GM19240 (cell line): ENCODE results near the gene ANKRD22.
"Not testable (repeated sequence)": the region's sequence is repeated elsewhere in the genome, so short reads cannot be mapped to it uniquely, and the experiment has no call there.

Experiments
- DNase-seq: peaks from one replicate; pipeline ENCODE4 v3.0.0; 2011; ENCODE audit warnings: low spot score; ENCODE audit not compliant: insufficient read length

ANKRD22 gene

DNA sequence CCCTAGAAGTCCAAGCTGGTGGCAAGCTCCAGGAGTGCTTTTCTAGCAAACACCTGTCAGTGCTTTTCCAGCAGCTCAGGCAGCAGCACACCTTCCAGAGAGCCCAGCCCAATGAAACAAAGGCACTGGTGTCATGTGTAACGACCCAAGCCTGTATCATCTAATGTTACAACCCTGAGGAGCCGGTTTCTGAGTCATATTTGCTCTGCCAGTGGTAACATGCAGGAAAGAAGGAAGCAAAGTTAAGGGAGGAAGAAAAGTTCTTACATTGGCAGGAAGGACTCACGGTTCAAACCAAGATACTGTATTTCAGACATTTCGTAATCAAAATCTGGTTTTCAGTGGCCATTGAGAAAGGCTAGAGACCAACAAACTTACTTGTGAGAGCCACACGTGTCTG is at the start of gene ANKRD22:
TSS of gene ANKRD22 (minus strand) at position 139 of the 400 bp plus-strand sequence. CDS start 237 bp downstream, outside the sequence.
- DNase-seq: no peak

DNA sequence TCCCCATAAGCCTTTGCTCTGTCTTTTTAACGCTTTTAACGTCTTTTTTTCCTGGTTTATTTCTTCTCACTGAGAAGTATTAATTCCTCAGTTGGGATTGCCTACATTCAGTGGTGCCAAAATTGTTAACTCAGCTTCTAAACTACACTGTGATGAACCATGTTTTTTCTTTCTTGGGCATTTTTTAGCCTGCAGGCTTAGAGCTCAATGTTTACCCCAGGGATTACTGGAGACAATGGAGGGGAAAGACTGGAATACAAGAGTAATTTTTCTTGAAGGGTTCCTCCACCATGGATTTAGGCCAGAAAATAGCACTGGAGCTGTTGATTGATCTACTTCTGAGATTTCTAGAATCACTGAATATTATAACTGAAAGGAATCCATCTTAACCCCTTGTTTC is 48.2 kb upstream of the ANKRD22 start:
- no peak for DNase-seq

DNA sequence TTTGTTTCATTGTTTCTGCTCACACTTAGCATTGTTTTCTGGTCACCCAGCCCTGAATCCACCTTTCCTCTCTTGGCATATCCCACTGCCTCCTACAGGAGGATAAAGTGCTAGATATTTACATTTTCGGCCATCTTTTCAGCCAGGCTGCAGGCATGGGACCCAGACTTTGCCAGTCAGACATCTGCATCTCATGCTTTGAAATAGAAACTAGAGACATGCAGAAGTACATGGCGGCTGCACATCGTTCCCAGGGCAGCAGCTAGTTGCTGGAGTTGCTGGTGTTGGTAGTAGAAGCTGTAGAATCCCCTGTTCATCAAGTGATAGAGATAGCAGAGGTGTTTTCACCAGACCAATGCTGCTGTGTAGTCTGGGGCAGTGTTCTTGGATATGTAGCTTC is 47.1 kb upstream of the ANKRD22 start:
- no peak for DNase-seq

DNA sequence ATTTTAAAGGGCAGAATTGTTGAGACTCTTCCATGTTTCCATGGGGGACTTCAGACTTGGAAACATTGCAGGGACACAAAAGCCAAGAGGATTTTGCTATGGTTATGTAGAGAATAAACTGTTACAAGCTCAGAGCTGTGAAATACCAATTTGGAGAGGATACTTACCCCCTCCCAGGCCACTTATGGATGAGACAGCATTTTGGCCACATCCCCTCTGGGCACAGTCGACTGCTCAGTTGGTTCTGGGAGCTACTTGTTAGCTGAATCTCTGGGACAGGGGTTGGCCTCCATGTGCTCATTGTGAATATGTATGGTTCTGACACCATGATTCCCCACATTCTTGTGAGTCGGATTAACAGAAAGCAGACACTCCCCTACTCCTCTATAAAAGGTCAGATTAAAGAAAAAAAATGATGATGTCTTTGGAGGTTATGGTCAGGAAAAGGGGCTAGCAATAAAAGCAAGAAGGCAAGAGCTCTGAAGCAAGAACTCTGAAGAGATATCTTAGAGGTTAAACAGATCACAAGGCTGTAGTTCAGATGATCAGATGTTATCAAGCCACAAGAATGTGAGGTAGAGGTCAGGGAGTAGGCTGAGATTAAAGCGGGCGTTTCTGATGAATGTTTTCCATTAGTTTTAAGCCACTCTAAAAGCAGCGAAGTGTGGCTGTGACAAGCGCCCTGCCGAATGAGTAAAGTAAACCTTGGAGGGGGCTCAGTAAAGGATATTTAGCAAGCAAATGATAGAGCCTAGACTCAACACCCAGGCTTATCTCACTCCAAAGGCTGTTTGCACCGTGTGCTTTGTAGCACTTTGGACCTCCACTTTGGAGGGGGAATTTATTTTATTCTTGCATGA is 45.6 kb upstream of the ANKRD22 start:
- DNase-seq: no peak

DNA sequence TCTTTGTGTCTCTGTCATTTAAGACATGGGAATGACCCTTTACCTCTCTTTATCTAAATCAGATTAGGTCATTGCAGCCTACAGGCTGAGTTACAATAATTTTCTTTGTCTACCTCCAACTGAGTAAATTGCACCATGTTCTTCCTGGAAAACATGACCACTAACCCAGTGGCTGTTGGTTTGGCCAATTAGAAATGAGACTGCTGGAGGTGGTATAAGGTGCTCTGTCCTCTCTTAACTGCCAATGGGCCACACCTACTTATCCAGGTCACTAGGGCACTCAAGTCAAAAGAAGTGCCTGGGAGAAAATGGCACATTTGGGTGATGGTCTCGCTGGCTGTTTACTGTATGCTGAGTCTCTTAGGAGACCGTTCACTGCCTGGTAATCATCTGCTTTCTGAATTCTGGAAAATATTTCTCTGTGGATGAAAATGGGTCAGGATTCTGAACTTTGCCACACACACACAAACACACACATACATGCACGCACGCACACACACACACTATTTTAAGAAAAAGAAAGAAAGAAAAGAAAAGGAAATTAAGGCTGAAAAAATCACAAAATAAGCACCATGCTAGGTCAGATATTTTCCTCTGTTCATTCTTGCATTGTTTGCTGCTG is 44.8 kb upstream of the ANKRD22 start:
- DNase-seq: no peak

DNA sequence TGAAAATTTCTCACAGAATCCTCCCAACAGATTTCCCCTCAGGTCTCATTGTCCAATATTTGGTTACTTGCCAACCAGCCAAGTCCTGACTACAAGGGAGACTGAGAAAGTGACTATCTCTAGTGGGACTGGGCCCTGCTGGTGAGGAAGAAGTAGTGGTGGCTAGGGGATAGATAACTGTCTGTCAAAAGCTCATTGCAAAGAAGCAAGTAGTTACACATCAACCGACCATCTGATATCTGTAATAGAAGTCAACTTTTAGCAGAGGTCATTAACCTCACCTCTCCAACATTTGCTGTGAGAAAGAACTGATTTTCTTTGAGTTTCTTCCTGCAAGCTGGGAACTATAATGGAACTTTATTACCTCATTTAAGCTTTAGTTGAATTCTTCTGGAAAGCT is 43.6 kb upstream of the ANKRD22 start:
- DNase-seq: no peak

DNA sequence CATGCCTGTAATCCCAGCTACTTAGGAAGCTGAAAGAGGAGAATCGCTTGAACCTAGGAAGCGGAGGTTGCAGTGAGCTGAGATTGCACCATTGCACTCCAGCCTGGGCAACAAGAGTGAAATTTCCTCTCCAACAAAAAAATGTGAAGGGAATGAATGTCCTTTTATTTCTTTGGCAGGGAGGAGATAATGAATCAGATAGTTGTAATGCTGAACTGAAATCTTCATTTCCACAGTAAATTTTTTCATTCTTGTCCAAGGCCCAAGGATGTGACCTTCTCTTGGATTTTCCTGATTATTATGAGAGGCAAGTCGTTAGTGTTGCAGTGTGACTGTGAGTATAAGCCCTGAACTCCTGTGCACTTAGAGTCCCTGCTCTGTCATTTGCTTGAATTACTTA is 42.0 kb upstream of the ANKRD22 start:
- no peak for DNase-seq

DNA sequence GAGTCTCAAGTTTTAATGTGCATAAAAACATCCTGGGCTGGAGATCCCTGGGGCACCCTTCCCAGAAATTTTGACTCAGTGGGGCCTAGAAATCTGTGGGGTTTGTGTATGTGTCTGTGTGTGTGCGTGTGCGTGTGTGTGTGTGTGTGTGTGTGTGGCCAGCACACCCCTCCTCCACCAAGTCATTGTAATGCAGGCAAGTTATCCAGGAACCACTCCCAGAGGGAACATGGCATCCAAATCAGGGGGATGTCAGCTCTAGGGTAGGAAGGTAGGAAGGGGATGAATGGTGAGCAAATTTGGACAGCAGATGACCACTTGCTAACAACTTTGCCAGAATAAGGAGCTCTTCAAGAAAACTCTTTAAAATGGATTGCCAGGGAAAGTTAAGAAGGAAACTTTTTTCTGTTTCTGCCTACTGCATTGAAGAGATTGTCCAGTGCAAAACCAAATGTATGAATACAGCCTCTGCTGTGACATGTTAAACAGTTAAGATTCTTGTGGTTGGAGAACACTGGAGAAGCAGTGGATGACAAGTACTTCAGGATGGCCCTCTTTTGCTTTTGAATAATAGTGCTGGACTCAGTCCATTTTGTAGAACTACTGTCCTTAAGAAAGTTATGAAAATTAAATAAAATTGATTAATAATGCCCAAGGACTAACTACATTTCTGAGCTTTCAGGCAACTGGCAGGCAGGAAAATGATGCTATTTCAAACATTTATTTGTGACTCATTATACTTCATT is 40.8 kb upstream of the ANKRD22 start:
- no peak for DNase-seq

DNA sequence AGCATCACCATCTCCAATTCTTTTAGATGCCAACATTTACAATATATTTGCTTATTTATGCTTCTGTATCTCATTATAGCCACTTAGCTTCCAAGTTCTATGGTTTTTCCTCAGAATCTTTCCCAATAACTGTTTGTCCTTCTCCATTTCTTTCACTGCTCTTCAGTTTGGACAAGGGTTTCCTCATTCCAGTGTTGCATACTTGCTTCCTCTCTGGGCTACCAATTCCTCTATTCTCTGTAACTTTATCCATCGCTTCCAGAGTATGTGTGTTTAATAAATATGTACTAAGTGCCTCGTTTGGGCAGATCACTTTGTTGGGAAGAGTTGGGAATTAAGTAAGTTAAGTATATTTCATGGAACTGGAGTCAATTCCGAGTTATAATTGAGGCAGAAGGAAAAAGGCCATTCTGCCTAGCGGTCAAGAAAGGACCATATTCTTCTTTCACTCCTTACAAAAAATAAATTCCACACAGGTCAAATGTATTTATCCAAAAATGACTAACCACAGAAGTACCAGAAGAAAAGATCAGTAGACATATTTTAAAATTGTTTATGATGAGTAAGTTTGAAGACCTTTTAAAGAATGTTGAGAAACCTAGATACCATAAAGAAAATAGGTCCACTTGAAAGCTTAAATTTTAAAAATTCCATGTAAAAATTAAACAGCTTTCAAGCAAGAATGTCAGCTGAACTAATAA is 39.2 kb upstream of the ANKRD22 start:
- DNase-seq: no peak

DNA sequence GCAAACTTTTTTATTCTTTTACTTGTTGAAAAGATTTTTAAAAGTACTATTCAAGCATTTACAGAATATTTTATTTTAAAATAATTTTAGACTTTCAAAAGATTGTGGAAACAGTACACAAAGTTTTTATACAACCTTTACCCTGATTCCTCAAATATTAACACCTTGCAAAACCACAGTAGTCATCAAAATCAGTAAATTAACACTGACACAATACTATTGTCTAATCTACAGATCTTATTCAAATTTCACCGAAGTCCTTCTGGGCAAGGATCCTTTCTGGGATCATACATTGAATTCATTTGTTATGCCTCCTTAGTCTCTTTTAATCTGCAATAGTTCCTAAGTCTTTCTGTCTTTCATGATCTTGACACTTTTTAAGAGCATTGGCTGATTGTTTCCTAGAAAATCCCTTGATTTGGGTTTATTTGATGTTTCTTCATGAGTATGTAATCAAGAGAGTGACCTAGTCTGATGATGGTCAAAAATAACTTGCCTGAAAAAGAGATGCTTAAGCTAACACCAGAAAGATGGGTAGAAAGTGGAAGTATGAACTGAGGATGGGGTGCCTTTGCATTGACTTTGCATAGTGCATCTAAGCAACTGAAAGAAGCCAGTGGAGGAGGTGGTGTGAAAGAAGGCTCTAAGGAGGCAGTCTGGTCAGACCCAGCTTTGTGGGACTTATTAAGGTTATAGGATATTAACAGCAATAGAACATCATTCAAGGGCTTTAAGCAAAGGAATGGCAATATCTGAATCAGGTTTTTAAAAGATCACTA is 38.1 kb upstream of the ANKRD22 start:
- no peak for DNase-seq

DNA sequence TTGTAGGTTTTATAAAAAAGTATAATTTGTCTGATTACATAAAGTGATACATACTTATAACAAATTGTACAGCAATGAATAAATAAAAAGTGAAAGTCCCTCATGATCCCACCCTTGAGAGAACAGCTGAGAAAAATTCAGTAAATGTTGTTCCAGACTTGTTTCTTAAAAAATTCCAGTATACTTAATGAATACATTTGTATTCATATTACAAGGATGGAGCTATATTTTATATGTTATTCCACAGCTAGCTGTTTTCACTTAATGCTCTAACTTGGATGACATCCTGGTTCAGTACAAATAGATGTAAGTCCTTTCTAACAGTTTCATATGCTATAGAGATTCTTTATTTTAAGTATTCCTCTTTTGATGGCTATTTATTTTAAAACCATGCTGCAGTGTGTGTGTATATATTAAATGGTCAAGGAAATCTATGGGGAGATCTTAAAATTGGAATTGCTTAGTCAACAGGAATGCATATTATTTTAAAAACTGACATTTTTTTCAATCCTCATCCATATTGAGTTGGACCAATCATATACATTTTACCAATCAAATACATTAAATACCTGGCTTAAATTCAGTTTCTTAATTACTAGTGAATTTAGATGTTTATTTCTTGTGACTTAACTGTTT is 37.3 kb upstream of the ANKRD22 start:
- no peak for DNase-seq

DNA sequence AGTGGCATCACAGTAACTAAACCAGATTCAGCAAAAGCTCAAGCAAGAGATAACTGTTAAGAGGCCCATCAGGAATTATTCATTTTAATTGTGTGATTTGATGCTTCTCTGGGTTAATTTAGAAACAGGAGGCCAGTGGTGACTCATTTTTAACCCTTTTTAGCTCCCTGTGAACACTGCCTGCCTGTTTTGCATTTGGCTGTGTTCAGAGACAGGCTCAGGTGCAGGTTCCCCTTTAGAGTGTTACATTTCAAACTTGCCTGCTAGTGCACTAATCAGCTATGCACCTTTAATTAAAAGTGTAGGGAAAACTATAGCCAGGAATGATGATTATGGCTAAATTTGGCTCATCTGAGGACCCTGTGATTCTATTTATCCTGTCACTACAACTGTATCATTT is 34.9 kb upstream of the ANKRD22 start:
- DNase-seq: no peak

DNA sequence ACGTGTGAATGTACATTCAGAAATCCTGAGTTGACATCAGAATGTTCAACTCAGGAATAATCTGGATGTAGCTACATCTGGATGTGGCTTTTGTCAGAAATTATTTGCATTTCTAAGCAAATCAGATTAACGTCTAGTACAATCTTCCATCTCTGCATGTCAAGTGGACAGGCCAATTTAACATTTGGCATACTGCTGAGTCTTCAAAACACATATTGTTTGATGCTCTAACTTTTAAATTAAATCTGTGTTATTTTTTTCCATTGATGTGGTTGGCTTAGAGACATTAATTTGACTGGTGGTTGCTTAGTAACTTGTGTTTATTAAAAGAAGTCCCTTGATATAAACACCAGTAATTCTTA is 31.8 kb upstream of the ANKRD22 start:
- no peak for DNase-seq

DNA sequence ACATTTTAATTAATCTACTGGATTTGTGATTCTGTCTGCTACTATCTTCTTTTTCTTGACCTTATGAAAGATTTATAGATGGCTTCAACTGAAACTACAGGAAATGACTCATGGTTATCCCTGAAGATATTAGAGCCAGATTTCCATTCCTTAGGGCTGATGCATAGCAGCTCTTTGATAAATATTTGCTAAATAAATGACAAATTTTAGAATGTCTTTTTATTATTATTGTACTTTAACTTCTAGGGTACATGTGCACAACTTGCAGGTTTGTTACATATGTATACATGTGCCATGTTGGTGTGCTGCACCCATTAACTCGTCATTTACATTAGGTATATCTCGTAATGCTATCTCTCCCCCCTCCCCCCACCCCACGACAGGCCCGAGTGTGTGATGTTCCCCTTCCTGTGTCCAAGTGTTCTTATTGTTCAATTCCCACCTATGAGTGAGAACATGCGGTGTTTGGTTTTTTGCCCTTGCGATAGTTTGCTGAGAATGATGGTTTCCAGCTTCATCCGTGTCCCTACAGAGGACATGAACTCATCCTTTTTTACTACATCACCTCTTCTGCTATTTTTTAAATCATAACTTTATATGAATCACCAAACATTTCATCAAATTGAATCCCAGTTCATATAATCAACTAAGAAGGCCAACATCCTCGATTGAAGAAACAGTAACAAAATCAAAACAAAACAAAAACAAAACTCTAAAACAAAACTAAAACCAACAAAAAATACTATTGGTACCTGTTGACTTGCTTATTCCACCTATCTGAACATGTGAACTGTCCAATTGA is 31.2 kb upstream of the ANKRD22 start:
- DNase-seq: not testable (repeated sequence)

DNA sequence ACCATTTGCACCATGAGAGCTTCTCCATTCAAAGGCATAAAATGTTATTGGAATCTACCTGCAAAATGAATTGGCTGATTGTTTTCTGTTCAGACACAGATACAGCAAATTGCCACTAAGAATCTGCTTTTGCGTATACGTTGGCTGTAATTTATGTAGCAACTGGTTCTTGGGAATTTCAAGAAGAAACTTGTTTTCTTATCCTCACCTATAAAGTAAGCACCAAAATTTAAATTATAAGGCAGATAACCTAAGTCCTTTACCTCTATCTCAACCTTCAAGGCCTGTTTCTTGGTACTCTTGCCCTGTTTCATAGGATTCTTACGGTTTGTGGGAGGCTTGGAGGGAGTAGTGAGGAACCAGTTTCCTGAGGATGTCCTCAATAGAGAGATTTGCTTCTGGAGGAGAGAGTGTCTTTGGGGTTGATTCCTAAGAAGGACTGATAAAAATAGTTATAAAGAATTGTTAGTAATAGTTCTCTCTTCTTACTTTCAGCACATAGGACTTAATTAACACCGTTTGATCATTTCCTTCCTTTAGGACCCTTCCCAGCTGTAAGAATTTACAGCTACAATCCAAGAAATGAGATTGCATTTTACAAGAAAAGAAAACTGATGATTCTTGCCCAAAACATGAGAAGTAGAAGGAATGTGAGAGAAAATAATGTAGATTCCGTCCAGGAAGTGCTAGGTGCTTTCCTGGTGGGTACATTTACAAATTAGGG is 30.4 kb upstream of the ANKRD22 start:
- DNase-seq: no peak

DNA sequence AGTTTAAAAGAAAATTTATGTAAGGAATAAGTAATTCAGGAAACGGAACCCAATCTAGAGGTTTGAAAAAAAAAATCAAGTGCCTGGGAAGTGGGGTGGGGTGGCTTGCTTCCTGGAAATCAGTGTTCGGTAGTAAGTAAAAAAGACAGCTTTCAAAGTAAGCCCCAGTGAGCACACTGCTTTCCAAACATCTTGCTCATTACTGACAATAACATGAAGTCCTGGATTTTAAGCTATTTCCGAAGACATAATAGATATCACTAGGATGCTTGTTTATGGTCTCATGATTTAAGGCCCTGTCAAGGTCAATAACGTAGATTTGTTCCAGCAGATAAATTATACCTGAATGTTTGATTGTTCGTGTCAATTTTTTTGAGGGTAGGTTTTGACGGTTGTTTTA is 29.7 kb upstream of the ANKRD22 start:
- no peak for DNase-seq

DNA sequence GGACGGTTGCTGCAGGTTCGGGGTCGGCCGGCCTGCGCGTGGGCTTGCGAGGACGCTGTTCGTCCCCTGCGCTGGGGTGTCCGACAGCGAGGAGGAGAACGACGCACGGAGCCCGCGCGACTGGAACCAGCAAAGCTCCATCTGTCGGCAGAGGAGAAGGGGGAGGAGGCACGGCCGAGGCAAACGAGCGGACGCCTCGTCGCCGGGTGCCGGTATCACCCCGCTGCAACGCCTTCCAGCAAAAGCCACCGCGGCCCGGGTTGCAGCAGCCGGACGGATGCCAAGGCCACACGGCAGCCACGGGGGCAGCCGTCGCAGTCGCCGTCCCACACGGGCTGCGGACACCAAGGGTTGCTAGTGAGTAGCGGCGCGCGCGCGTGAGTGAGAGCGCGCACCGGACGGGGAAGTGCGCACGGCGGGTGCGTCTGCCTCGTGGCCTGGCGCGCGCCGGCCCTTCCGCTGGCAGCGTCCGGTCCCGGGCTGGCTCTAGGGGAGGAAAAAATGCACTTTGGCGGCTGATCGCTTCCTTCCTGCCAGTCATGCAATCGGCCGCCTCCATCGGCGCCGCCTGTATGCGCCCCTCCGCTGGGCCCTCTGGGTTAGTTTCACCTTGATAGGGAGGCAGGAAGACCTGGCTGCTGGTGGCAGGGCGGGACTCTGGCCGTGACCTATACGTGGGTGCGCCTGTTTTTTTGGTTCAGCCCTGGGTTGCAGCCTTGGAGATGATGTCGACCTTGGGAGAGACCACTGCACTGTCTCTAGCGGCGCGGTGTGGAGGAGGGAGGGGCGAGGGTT is 28.8 kb upstream of the ANKRD22 start:
- DNase-seq: no peak
